Measurements from ENCODE around the gene TP53RK. TPM values are rescaled to one million over a fixed set of nuclear protein-coding genes. Genes with fewer than 3 reads are reported as not detected.

Gene TP53RK
- total and polyA plus RNA-seq, 5 donors from 2014 or later = 6.6 to 23.6 (median 18.0) TPM

DNA sequence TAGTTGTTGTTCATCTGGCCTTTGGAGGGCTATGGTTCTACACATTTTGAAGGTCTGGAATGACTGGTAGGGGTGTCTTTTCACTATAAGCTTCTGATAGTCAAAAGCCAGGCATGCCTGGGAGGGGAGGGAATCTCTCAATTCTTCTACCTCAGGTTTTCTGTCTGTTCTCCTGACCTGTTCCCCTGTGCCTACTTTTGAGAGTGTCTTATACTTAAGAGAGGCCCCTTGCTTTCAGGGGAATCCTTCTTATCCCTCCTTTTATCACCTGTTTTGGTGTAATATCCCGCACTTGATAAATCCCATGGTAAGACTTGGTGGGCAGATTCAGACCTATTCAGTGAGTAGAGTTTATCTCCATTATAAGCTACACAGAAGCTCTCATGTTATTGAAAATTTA, 27.6 kb downstream of the TP53RK start:
- Mint-ChIP-seq H3K36me3 (peaks cover 3% of the 10 kb centered on the region), H3K4me1 (no peaks in the 10 kb centered on the region), H3K4me3 (no peak overlapping the region), H3K27me3 (peaks cover 9% of the 10 kb centered on the region), H3K9me3 (peaks cover 0 to 2% (median 0%) of the 10 kb centered on the region in 7 donors), H3K27ac (no peak overlapping the region)
- Histone ChIP-seq H3K9me3 (ENCODE audit: control insufficient read depth in 2 of 2, low read length in 2 of 2) (peaks cover 0 to 3% of the 10 kb centered on the region in 2 experiments), H3K4me1 (ENCODE audit: control insufficient read depth, insufficient read depth, low read length, poor library complexity, severe bottlenecking) (no peaks in the 10 kb centered on the region), H3K27me3 (ENCODE audit: control insufficient read depth, insufficient read depth, low read length) (peaks cover 2% of the 10 kb centered on the region), H3K4me3 (ENCODE audit: low read depth, low read length) (no peak overlapping the region), H3K36me3 (ENCODE audit: control insufficient read depth, insufficient read depth, low read length) (no peaks in the 10 kb centered on the region), H3K27ac (ENCODE audit: insufficient read depth, low read length, poor library complexity, severe bottlenecking) (no peak overlapping the region)
- ATAC-seq (ENCODE audit: low read depth in 2 of 2) (no peak), DNase-seq (no peak)

- Histone ChIP-seq H3K27ac (ENCODE audit: insufficient read depth, low read length, poor library complexity, severe bottlenecking) (no peak overlapping the region), H3K27me3 (ENCODE audit: control insufficient read depth, insufficient read depth, low read length) (peaks cover 2% of the 10 kb centered on the region), H3K36me3 (ENCODE audit: control insufficient read depth, insufficient read depth, low read length) (no peaks in the 10 kb centered on the region), H3K4me1 (ENCODE audit: control insufficient read depth, insufficient read depth, low read length, poor library complexity, severe bottlenecking) (no peaks in the 10 kb centered on the region), H3K4me3 (ENCODE audit: low read depth, low read length) (no peak overlapping the region), H3K9me3 (ENCODE audit: control insufficient read depth in 2 of 2, low read length in 2 of 2) (peaks cover 0 to 3% of the 10 kb centered on the region in 2 experiments)
- Mint-ChIP-seq H3K4me1 (no peaks in the 10 kb centered on the region), H3K27ac (no peak overlapping the region), H3K36me3 (peaks cover 3% of the 10 kb centered on the region), H3K27me3 (peaks cover 9% of the 10 kb centered on the region), H3K9me3 (peaks cover 0 to 2% (median 0%) of the 10 kb centered on the region in 7 donors), H3K4me3 (no peak overlapping the region)
- ATAC-seq (ENCODE audit: low read depth in 2 of 2) (no peak), DNase-seq (no peak)
Measured at GRCh38 chr20:46660487-46660886, 28.8 kb downstream of the TP53RK start.

DNA sequence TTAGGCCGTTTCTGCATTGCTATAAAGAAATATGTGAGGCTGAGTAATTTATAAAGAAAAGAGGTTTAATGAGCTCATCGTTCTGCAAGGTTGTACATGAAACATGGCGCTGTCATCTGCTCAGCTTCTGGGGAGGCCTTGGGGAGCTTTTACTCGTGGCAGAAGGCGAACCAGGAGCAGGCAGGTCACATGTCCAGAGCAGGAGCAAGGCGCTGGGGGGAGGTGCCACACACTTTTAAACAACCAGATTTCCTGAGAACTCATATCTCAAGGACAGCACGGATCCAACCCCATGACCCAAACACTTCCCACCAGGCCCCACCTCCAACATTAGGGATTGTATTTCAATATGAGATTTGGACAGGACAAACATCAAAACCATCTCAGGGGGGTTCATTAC, 31.6 kb downstream of the TP53RK start:
- Histone ChIP-seq H3K4me3 (ENCODE audit: low read depth, low read length) (no peak overlapping the region), H3K9me3 (ENCODE audit: control insufficient read depth in 2 of 2, low read length in 2 of 2) (peaks cover 0 to 3% of the 10 kb centered on the region in 2 experiments), H3K27me3 (ENCODE audit: control insufficient read depth, insufficient read depth, low read length) (peaks cover 2% of the 10 kb centered on the region), H3K27ac (ENCODE audit: insufficient read depth, low read length, poor library complexity, severe bottlenecking) (no peak overlapping the region), H3K4me1 (ENCODE audit: control insufficient read depth, insufficient read depth, low read length, poor library complexity, severe bottlenecking) (no peaks in the 10 kb centered on the region), H3K36me3 (ENCODE audit: control insufficient read depth, insufficient read depth, low read length) (no peaks in the 10 kb centered on the region)
- H3K4me3 Mint-ChIP-seq = no peak overlapping the region
- no peak for DNase-seq
- no peaks in the 10 kb centered on the region for H3K36me3 Mint-ChIP-seq
- H3K9me3 Mint-ChIP-seq = peaks cover 0 to 3% (median 0%) of the 10 kb centered on the region in 7 donors
- H3K27ac Mint-ChIP-seq = no peak overlapping the region
- peaks cover 25% of the 10 kb centered on the region for H3K27me3 Mint-ChIP-seq
- H3K4me1 Mint-ChIP-seq = peaks cover 0 to 1% (median 0%) of the 10 kb centered on the region in 4 donors
- ATAC-seq (ENCODE audit: low read depth in 2 of 2) = no peak

DNA sequence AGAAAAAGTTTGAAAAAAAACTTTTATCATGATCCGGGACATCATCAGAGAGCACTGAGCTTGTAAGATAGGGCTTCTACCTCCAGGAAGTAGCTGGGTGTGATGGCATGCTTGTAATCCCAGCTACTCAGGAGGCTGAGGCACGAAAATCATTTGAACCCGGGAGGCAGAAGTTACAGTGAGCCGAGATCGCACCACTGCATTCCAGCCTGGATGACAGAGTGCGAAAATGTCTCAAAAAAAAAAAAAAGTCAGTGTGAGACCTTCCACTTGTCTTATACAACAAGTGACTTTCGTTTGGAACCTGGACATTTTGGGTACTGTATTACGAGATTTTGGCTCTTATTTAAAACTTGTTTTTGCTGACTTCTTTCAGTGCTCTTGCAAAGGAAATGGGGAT, 32.1 kb downstream of the TP53RK start:
- H3K9me3 Mint-ChIP-seq = peaks cover 0 to 4% (median 0%) of the 10 kb centered on the region in 7 donors
- H3K27me3 Mint-ChIP-seq = peaks cover 28% of the 10 kb centered on the region
- H3K4me3 Mint-ChIP-seq = no peak overlapping the region
- no peaks in the 10 kb centered on the region for H3K36me3 Mint-ChIP-seq
- no peak for DNase-seq
- H3K27me3 ChIP-seq (ENCODE audit: control insufficient read depth, insufficient read depth, low read length) = no peaks in the 10 kb centered on the region
- H3K36me3 ChIP-seq (ENCODE audit: control insufficient read depth, insufficient read depth, low read length) = no peaks in the 10 kb centered on the region
- peaks cover 0 to 3% of the 10 kb centered on the region in 2 experiments for H3K9me3 ChIP-seq (ENCODE audit: control insufficient read depth in 2 of 2, low read length in 2 of 2)
- no peak overlapping the region for H3K4me3 ChIP-seq (ENCODE audit: low read depth, low read length)
- H3K27ac ChIP-seq (ENCODE audit: insufficient read depth, low read length, poor library complexity, severe bottlenecking) = no peak overlapping the region
- H3K4me1 Mint-ChIP-seq = peaks cover 0 to 1% (median 0%) of the 10 kb centered on the region in 4 donors
- H3K27ac Mint-ChIP-seq = no peak overlapping the region
- H3K4me1 ChIP-seq (ENCODE audit: control insufficient read depth, insufficient read depth, low read length, poor library complexity, severe bottlenecking) = no peaks in the 10 kb centered on the region
- ATAC-seq (ENCODE audit: low read depth in 2 of 2) = no peak

DNA sequence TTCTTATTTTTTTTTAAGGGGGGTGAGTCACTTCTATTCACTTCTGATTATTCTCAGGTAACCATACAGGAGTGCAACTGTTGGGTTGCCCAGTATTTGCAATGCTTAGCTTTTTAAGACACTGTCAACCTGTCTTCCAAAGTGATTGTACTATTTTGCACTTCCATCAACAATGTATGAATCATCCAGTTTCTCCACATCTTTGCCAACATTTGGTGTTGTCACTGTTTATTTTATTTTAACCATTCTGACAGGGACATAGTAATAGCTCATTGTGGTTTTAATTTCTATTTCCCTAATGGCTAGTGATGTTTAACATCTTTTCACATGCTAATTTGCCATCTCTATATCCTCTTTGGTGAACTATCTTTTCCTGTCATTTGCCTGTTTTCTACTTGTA, 36.5 kb downstream of the TP53RK start:
- peaks cover 46% of the 10 kb centered on the region for H3K27me3 Mint-ChIP-seq
- no peak for DNase-seq
- H3K4me3 Mint-ChIP-seq = no peak overlapping the region
- H3K4me1 Mint-ChIP-seq = peaks cover 0 to 1% (median 0%) of the 10 kb centered on the region in 4 donors
- peaks cover 0 to 4% (median 0%) of the 10 kb centered on the region in 7 donors for H3K9me3 Mint-ChIP-seq
- H3K4me1 ChIP-seq (ENCODE audit: control insufficient read depth, insufficient read depth, low read length, poor library complexity, severe bottlenecking) = no peaks in the 10 kb centered on the region
- H3K36me3 Mint-ChIP-seq = no peaks in the 10 kb centered on the region
- H3K27ac Mint-ChIP-seq = no peak overlapping the region
- H3K27me3 ChIP-seq (ENCODE audit: control insufficient read depth, insufficient read depth, low read length) = peaks cover 6% of the 10 kb centered on the region
- no peak overlapping the region for H3K27ac ChIP-seq (ENCODE audit: insufficient read depth, low read length, poor library complexity, severe bottlenecking)
- H3K36me3 ChIP-seq (ENCODE audit: control insufficient read depth, insufficient read depth, low read length) = no peaks in the 10 kb centered on the region
- no peak for ATAC-seq (ENCODE audit: low read depth in 2 of 2)
- H3K4me3 ChIP-seq (ENCODE audit: low read depth, low read length) = no peak overlapping the region
- H3K9me3 ChIP-seq (ENCODE audit: control insufficient read depth in 2 of 2, low read length in 2 of 2) = peaks cover 0 to 1% of the 10 kb centered on the region in 2 experiments

- H3K9me3 Mint-ChIP-seq = peaks cover 0 to 4% (median 0%) of the 10 kb centered on the region in 7 donors
- Histone ChIP-seq H3K36me3 (ENCODE audit: control insufficient read depth, insufficient read depth, low read length) (no peaks in the 10 kb centered on the region), H3K27me3 (ENCODE audit: control insufficient read depth, insufficient read depth, low read length) (peaks cover 6% of the 10 kb centered on the region), H3K4me1 (ENCODE audit: control insufficient read depth, insufficient read depth, low read length, poor library complexity, severe bottlenecking) (no peaks in the 10 kb centered on the region), H3K9me3 (ENCODE audit: control insufficient read depth in 2 of 2, low read length in 2 of 2) (peaks cover 0 to 1% of the 10 kb centered on the region in 2 experiments), H3K4me3 (ENCODE audit: low read depth, low read length) (no peak within 1 kb of the TSS), H3K27ac (ENCODE audit: insufficient read depth, low read length, poor library complexity, severe bottlenecking) (no peak within 1 kb of the TSS)
- peaks cover 46% of the 10 kb centered on the region for H3K27me3 Mint-ChIP-seq
- peak within 1 kb of the TSS in 1 of 4 donors; percentile 55 for H3K4me3 Mint-ChIP-seq
- no peak within 1 kb of the TSS for H3K27ac Mint-ChIP-seq
- no peaks in the 10 kb centered on the region for H3K36me3 Mint-ChIP-seq
- DNase-seq (no peak), ATAC-seq (ENCODE audit: low read depth in 2 of 2) (no peak)
- H3K4me1 Mint-ChIP-seq = peaks cover 0 to 1% (median 0%) of the 10 kb centered on the region in 4 donors
Measured at GRCh38 chr20:46651091-46651962, 37.9 kb downstream of the TP53RK start, which contains the start of gene SLC13A3. SLC13A3 (minus strand) TSS chr20:46651459; CDS start chr20:46651421, 38 bp downstream.

GRCh38 chr20:46650575-46651090, 38.6 kb downstream of the TP53RK start:
- Histone ChIP-seq H3K4me3 (ENCODE audit: low read depth, low read length) (no peak overlapping the region), H3K27ac (ENCODE audit: insufficient read depth, low read length, poor library complexity, severe bottlenecking) (no peak overlapping the region), H3K4me1 (ENCODE audit: control insufficient read depth, insufficient read depth, low read length, poor library complexity, severe bottlenecking) (no peaks in the 10 kb centered on the region), H3K36me3 (ENCODE audit: control insufficient read depth, insufficient read depth, low read length) (no peaks in the 10 kb centered on the region), H3K9me3 (ENCODE audit: control insufficient read depth in 2 of 2, low read length in 2 of 2) (peaks cover 0 to 1% of the 10 kb centered on the region in 2 experiments), H3K27me3 (ENCODE audit: control insufficient read depth, insufficient read depth, low read length) (peaks cover 6% of the 10 kb centered on the region)
- Mint-ChIP-seq H3K36me3 (no peaks in the 10 kb centered on the region), H3K9me3 (peaks cover 0 to 4% (median 0%) of the 10 kb centered on the region in 7 donors), H3K27me3 (peaks cover 46% of the 10 kb centered on the region), H3K27ac (no peak overlapping the region), H3K4me1 (peaks cover 0 to 1% (median 0%) of the 10 kb centered on the region in 4 donors), H3K4me3 (peak overlapping the region in 1 of 4 donors; percentile 55)
- ATAC-seq (ENCODE audit: low read depth in 2 of 2) = no peak
- no peak for DNase-seq

Measured in CD4-positive, CD25-positive, alpha-beta regulatory T cell (primary cell).